Subcutaneous abdominal adipose tissue (tissue), 5 donors: ENCODE data around the gene KAZN.

Source experiments
- H3K27ac ChIP-seq: one replicate; pipeline ENCODE4 v1.7.0; 2013; ENCODE audit warnings: low read depth, mild to moderate bottlenecking, inconsistent platforms, low read length, moderate library complexity
- H3K27me3 ChIP-seq, 5 donors: one replicate each; pipeline ENCODE4 v1.7.0; 2013; ENCODE audit warnings: low read length in 5 of 5, inconsistent platforms in 1 of 5; ENCODE audit not compliant: control insufficient read depth in 5 of 5, insufficient read depth in 4 of 5
- H3K36me3 ChIP-seq, 5 donors: one replicate each; pipeline ENCODE4 v1.7.0; 2013; ENCODE audit warnings: low read length in 5 of 5; ENCODE audit not compliant: control insufficient read depth in 5 of 5, insufficient read depth in 5 of 5
- H3K4me1 ChIP-seq, 5 donors: one replicate each; pipeline ENCODE4 v1.7.0; 2013; ENCODE audit warnings: low read length in 5 of 5, mild to moderate bottlenecking in 3 of 5, moderate library complexity in 1 of 5; ENCODE audit not compliant: control insufficient read depth in 5 of 5, insufficient read depth in 5 of 5
- H3K4me3 ChIP-seq, 5 donors: one replicate each; pipeline ENCODE4 v1.7.0; 2013; ENCODE audit warnings: low read length in 5 of 5, low read depth in 1 of 5
- H3K9ac ChIP-seq, 5 donors: one replicate each; pipeline ENCODE4 v1.7.0; 2013; ENCODE audit warnings: low read length in 5 of 5, mild to moderate bottlenecking in 4 of 5, moderate library complexity in 3 of 5
- H3K9me3 ChIP-seq, 5 donors: one replicate each; pipeline ENCODE4 v1.7.0; 2013; ENCODE audit warnings: low read length in 5 of 5; ENCODE audit not compliant: control insufficient read depth in 5 of 5
- donor health status: healthy.
- donor health status: healthy.
- donor health status: healthy.
- donor health status: healthy.
- donor health status: healthy.

The KAZN gene

GRCh38 chr1:14662116-14662515 lies 63.6 kb downstream of the KAZN start:
- no peak overlapping the region for H3K9ac ChIP-seq
- H3K27ac ChIP-seq: no peak overlapping the region
- H3K4me1 ChIP-seq: peaks cover 0 to 9% (median 6%) of the 10 kb centered on the region in 5 donors
- no peaks in the 10 kb centered on the region for H3K36me3 ChIP-seq
- H3K27me3 ChIP-seq: peaks cover 0 to 2% (median 0%) of the 10 kb centered on the region in 5 donors
- H3K9me3 ChIP-seq: no peaks in the 10 kb centered on the region
- no peak overlapping the region for H3K4me3 ChIP-seq

DNA sequence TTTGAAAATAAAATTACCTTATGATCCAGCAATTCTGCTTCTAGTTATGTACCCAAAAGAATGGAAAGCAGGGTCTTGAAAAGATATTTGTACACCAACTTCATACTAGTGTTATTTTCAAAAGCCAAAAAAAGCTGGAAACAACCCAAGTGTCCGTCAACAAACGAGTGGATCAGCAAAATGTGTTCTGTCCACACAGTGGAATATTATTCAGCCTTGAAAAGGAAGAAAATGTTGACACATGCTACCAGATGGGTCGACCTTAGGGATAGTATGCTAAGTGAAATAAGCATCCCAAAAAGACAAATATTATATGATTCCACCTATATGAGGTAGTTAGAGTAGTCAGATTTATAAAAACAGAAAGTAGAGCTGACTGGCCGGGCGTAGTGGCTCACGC lies 65.3 kb downstream of the KAZN start:
- Histone ChIP-seq H3K27me3 (peaks cover 0 to 2% (median 0%) of the 10 kb centered on the region in 5 donors), H3K36me3 (no peaks in the 10 kb centered on the region), H3K4me1 (peaks cover 0 to 9% (median 6%) of the 10 kb centered on the region in 5 donors), H3K27ac (no peak overlapping the region), H3K9me3 (no peaks in the 10 kb centered on the region), H3K4me3 (no peak overlapping the region), H3K9ac (no peak overlapping the region)

DNA sequence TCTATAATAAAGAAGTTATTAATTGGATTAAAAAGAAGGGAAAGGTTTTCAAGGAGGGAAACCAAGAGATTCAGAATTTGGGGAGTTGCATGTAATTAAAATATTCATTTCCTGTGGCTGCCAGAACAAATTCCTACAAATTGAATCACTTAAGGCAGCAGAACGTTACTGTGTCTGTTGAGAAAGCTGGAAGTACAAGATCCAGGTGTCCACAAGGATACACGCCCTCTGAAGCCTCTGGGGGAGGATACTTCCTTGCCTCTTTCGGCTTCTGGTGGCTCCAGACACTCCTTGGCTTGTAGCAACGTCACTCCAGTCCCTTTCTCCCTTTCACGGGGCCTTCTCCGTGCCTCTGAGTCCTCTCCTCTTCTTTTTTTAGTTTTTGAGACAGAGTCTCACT lies 67.9 kb downstream of the KAZN start:
- no peak overlapping the region for H3K27ac ChIP-seq
- peaks cover 0 to 2% (median 0%) of the 10 kb centered on the region in 5 donors for H3K27me3 ChIP-seq
- H3K4me1 ChIP-seq: no peaks in the 10 kb centered on the region
- no peak overlapping the region for H3K9ac ChIP-seq
- H3K4me3 ChIP-seq: no peak overlapping the region
- no peaks in the 10 kb centered on the region for H3K36me3 ChIP-seq
- H3K9me3 ChIP-seq: no peaks in the 10 kb centered on the region

DNA sequence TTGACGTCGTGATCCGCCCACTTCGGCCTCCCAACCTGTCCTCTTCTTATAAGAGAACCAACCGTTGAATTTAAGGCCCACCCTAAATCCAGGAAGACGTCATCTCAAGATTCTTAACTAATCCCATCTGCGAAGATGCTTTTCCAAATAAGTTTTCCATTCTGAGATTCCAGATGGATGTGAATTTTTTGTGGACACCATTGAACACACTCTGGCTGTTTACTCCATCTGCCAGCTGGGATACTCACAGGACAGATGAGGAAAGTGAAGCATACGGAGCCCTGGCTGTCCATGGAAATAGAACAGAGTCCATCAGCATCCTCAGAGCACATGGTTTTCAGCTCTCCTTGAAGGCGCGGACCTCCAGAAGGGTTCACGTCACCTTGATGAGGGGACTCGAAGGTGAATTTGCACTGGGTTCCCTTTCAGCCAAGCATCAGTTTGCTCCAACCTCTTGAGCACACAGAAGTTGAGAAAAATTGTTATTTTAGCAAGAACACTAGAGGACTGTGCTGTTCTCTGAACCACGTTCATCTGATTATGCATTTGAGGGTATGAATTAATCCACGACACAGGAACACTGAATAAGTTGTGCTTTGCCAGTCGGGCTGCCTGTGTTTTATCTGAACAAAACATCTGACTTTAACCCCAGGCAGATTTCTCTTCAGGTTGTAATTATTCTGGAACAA lies 68.6 kb downstream of the KAZN start:
- Histone ChIP-seq H3K27me3 (peaks cover 0 to 1% (median 0%) of the 10 kb centered on the region in 5 donors), H3K36me3 (no peaks in the 10 kb centered on the region), H3K9ac (no peak overlapping the region), H3K27ac (no peak overlapping the region), H3K4me1 (no peaks in the 10 kb centered on the region), H3K9me3 (no peaks in the 10 kb centered on the region), H3K4me3 (no peak overlapping the region)

- Histone ChIP-seq H3K36me3 (no peaks in the 10 kb centered on the region), H3K4me3 (no peak overlapping the region), H3K27me3 (no peaks in the 10 kb centered on the region), H3K9ac (no peak overlapping the region), H3K27ac (no peak overlapping the region), H3K4me1 (no peaks in the 10 kb centered on the region), H3K9me3 (no peaks in the 10 kb centered on the region)
These were observed 69.1 kb downstream of the KAZN start for GRCh38 chr1:14667651-14667984.

- Histone ChIP-seq H3K27ac (no peak overlapping the region), H3K4me3 (no peak overlapping the region), H3K4me1 (no peaks in the 10 kb centered on the region), H3K9ac (no peak overlapping the region), H3K36me3 (no peaks in the 10 kb centered on the region), H3K27me3 (no peaks in the 10 kb centered on the region), H3K9me3 (no peaks in the 10 kb centered on the region)
These were observed 70.1 kb downstream of the KAZN start for GRCh38 chr1:14668538-14668937.

GRCh38 chr1:14672005-14672404 lies 73.5 kb downstream of the KAZN start:
- Histone ChIP-seq H3K4me1 (no peaks in the 10 kb centered on the region), H3K9me3 (peaks cover 0 to 6% (median 0%) of the 10 kb centered on the region in 5 donors), H3K9ac (no peak overlapping the region), H3K27ac (no peak overlapping the region), H3K4me3 (no peak overlapping the region), H3K36me3 (no peaks in the 10 kb centered on the region), H3K27me3 (no peaks in the 10 kb centered on the region)

GRCh38 chr1:14674030-14674429 lies 75.5 kb downstream of the KAZN start:
- Histone ChIP-seq H3K27ac (no peak overlapping the region), H3K4me1 (peaks cover 0 to 2% (median 0%) of the 10 kb centered on the region in 5 donors), H3K36me3 (no peaks in the 10 kb centered on the region), H3K9ac (no peak overlapping the region), H3K27me3 (no peaks in the 10 kb centered on the region), H3K4me3 (no peak overlapping the region), H3K9me3 (peaks cover 0 to 6% (median 0%) of the 10 kb centered on the region in 5 donors)

DNA sequence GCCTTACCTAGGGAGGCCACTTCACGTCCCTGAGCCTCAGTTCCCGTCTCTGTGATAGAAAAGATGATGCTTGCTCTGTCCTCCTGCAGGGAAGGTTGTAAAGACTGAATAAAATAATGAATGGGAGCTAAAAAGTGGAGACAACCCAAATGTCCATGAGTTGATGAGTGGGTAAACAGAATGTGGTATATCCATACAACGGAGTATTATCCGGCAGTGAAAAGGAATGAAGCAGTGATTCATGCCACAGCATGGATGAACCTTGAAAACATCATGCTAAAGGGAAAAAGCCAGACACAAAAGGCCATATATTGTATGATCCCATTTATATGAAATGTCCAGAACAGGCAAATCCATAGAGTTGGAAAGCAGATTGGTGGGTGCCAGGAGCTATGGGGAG lies 77.9 kb downstream of the KAZN start:
- Histone ChIP-seq H3K27me3 (no peaks in the 10 kb centered on the region), H3K4me1 (peaks cover 0 to 2% (median 0%) of the 10 kb centered on the region in 5 donors), H3K4me3 (no peak overlapping the region), H3K9ac (no peak overlapping the region), H3K36me3 (no peaks in the 10 kb centered on the region), H3K9me3 (peaks cover 0 to 6% (median 0%) of the 10 kb centered on the region in 5 donors), H3K27ac (no peak overlapping the region)

- Histone ChIP-seq H3K27me3 (no peaks in the 10 kb centered on the region), H3K36me3 (no peaks in the 10 kb centered on the region), H3K9me3 (peaks cover 0 to 6% (median 0%) of the 10 kb centered on the region in 5 donors), H3K9ac (no peak overlapping the region), H3K4me1 (peaks cover 0 to 2% (median 0%) of the 10 kb centered on the region in 5 donors), H3K27ac (no peak overlapping the region), H3K4me3 (no peak overlapping the region)
These were observed 78.9 kb downstream of the KAZN start for GRCh38 chr1:14677292-14677971.
